Panc1 (cell line): ENCODE data around the gene RALGPS2.

Source experiments
- CTCF ChIP-seq: fragments of 450-650 bp; IDR thresholded peaks from 2 replicates; pipeline ENCODE4 v1.5.1; 2017; ENCODE audit warnings: mild to moderate bottlenecking
- POLR2AphosphoS5 ChIP-seq: IDR thresholded peaks from 2 replicates; pipeline ENCODE4 v1.6.1; 2012; ENCODE audit warnings: mild to moderate bottlenecking, low read depth, low read length, moderate library complexity
- TCF7L2 ChIP-seq: IDR thresholded peaks from 2 replicates; pipeline ENCODE4 v1.6.1; 2011; ENCODE audit warnings: mild to moderate bottlenecking, low read depth, low read length, inconsistent platforms

GRCh38 chr1:178901482-178902125 lies 176.6 kb downstream of the RALGPS2 start:
- no peak for TF ChIP-seq CTCF
- TF ChIP-seq TCF7L2, result no peak
- no peak for TF ChIP-seq POLR2AphosphoS5
